Measurements from ENCODE around the gene MEGF11.

DNA sequence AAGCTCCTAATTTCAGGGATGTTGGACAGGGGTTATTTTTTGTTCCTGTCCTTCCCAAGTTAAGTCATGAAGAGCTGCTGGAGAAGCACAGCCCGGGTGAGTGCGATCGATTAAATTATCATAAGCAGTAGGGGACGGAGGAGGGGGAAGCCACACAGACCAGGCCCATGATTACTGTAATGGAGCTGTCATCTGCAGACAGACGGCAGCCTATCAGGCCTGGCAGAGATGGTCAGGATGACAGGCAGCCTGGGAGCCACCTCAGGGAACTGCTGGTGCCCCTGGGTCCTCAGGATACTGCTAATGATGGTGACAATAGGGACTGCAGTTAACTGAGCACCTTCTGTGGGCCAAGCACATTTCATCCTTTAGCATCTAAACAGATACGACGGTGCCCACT, 236.6 kb downstream of the MEGF11 start:
- TF ChIP-seq EZH2 (IDR thresholded peaks at IDR 0.05) (no peak), POLR2AphosphoS5 (IDR thresholded peaks at IDR 0.05; ENCODE audit: borderline replicate concordance, low read depth, low read length) (no peak), FOXP2 (optimal IDR thresholded peaks at IDR 0.05; ENCODE audit: control extremely low read depth, extremely low read length, insufficient read depth) (no peak)
